Stimulated activated CD8-positive, alpha-beta memory T cell treated with anti-CD3 and anti-CD28 coated beads, Interleukin-7, amount 100 ng/mL, for 48 hours (primary cell): Measurements from ENCODE around the gene REEP1.
A peak's percentile ranks its signal among the peaks of the same experiment; 100 is the strongest.
"Not testable (repeated sequence)": the region's sequence is repeated elsewhere in the genome, so short reads cannot be mapped to it uniquely, and the experiment has no call there.

ENCODE experiments used
- DNase-seq, 2 donors: peaks; one replicate each; pipeline ENCODE4 v3.0.0-alpha.2; 2020; ENCODE audit warnings: low read depth in 1 of 2; ENCODE audit errors: extremely low read depth in 1 of 2

Gene REEP1

GRCh38 chr2:86202336-86202692, 135.1 kb downstream of the REEP1 start:
- DNase-seq = no peak

GRCh38 chr2:86201671-86202335, 135.6 kb downstream of the REEP1 start:
- no peak for DNase-seq

GRCh38 chr2:86200564-86200963, 136.9 kb downstream of the REEP1 start:
- DNase-seq = not testable (repeated sequence)

- no peak for DNase-seq
Measured at GRCh38 chr2:86199834-86200177, 137.6 kb downstream of the REEP1 start.

GRCh38 chr2:86195808-86196387, 141.5 kb downstream of the REEP1 start:
- DNase-seq = no peak

- peak; percentile 86 to 96 for DNase-seq
Measured at GRCh38 chr2:86195055-86195807, 142.2 kb downstream of the REEP1 start, which contains the start of gene IMMT. TSS of gene IMMT (minus strand) at chr2:86195462. CDS start at chr2:86195382, 80 bp downstream.

- no peak for DNase-seq
Measured at GRCh38 chr2:86194751-86195054, 142.7 kb downstream of the REEP1 start.

GRCh38 chr2:86193901-86194567, 143.4 kb downstream of the REEP1 start:
- DNase-seq = no peak

GRCh38 chr2:86189782-86190416, 147.5 kb downstream of the REEP1 start:
- DNase-seq = no peak

GRCh38 chr2:86186431-86186830, 151.0 kb downstream of the REEP1 start:
- DNase-seq = no peak

- DNase-seq = no peak
Measured at GRCh38 chr2:86185517-86186212, 151.8 kb downstream of the REEP1 start.

GRCh38 chr2:86176597-86176996, 160.8 kb downstream of the REEP1 start:
- DNase-seq = no peak

GRCh38 chr2:86175828-86176227, 161.6 kb downstream of the REEP1 start:
- no peak for DNase-seq

GRCh38 chr2:86174445-86174844, 163.0 kb downstream of the REEP1 start:
- no peak for DNase-seq

GRCh38 chr2:86172610-86173009, 164.8 kb downstream of the REEP1 start:
- DNase-seq = no peak

- DNase-seq = no peak
Measured at GRCh38 chr2:86171295-86171694, 166.1 kb downstream of the REEP1 start.

- no peak for DNase-seq
Measured at GRCh38 chr2:86170449-86170848, 167.0 kb downstream of the REEP1 start.
